Neural progenitor cell (in vitro differentiated cells): ENCODE measurements around the gene MBIP. TPM values are rescaled to one million over a fixed set of nuclear protein-coding genes. Genes with fewer than 3 reads are reported as not detected.
"Not testable (repeated sequence)": the region's sequence is repeated elsewhere in the genome, so short reads cannot be mapped to it uniquely, and the experiment has no call there.

Source experiments
- DNase-seq: peaks from one replicate; pipeline ENCODE4 v3.0.0-alpha.2; 2016; ENCODE audit warnings: low spot score
- H2AFZ ChIP-seq: fragments of 200-600 bp; sonication (generic); replicated peaks from 2 replicates; pipeline ENCODE4 v1.6.1; 2016; ENCODE audit warnings: antibody characterized with exemption
- H3F3A ChIP-seq: fragments of 200-600 bp; sonication (generic); 2 replicates; pipeline ENCODE4 v1.6.1; 2016; ENCODE audit warnings: antibody characterized with exemption, low read depth
- H3K27ac ChIP-seq: fragments of 200-600 bp; sonication (generic); 2 replicates; pipeline ENCODE4 v1.5.1; 2016; ENCODE audit warnings: mild to moderate bottlenecking
- H3K27me3 ChIP-seq: fragments of 200-600 bp; sonication (generic); 2 replicates; pipeline ENCODE4 v1.6.1; 2016; ENCODE audit warnings: mild to moderate bottlenecking, moderate library complexity
- H3K36me3 ChIP-seq: fragments of 200-600 bp; sonication (generic); 2 replicates; pipeline ENCODE4 v1.5.1; 2016
- H3K4me1 ChIP-seq: fragments of 200-600 bp; sonication (generic); 2 replicates; pipeline ENCODE4 v1.6.1; 2016; ENCODE audit warnings: mixed run types
- H3K4me2 ChIP-seq: fragments of 200-600 bp; sonication (generic); 2 replicates; pipeline ENCODE4 v1.6.1; 2016
- H3K4me3 ChIP-seq: fragments of 200-600 bp; sonication (generic); 2 replicates; pipeline ENCODE4 v1.5.1; 2016
- H3K79me2 ChIP-seq: fragments of 200-600 bp; sonication (generic); 2 replicates; pipeline ENCODE4 v1.6.1; 2016; ENCODE audit warnings: low read depth
- H3K9ac ChIP-seq: fragments of 200-600 bp; sonication (generic); 2 replicates; pipeline ENCODE4 v1.6.1; 2016
- H3K9me3 ChIP-seq: fragments of 200-600 bp; sonication (generic); 2 replicates; pipeline ENCODE4 v1.5.1; 2016; ENCODE audit warnings: low read depth
- H4K20me1 ChIP-seq: fragments of 200-600 bp; sonication (generic); 2 replicates; pipeline ENCODE4 v1.6.1; 2016; ENCODE audit warnings: low read depth
- H3K27ac Mint-ChIP-seq: 3 replicates; pipeline ENCODE4 v1.8.0; 2021; ENCODE audit warnings: mixed read lengths
- H3K27me3 Mint-ChIP-seq: 2 replicates; pipeline ENCODE4 v1.8.0; 2022; ENCODE audit warnings: low read depth, mild to moderate bottlenecking, inconsistent platforms, moderate library complexity, mixed read lengths; ENCODE audit not compliant: insufficient read depth
- H3K36me3 Mint-ChIP-seq: 3 replicates; pipeline ENCODE4 v1.8.0; 2021; ENCODE audit warnings: mixed read lengths
- H3K4me1 Mint-ChIP-seq: 3 replicates; pipeline ENCODE4 v1.8.0; 2021; ENCODE audit warnings: mixed read lengths
- H3K4me3 Mint-ChIP-seq: 3 replicates; pipeline ENCODE4 v1.8.0; 2021; ENCODE audit warnings: mild to moderate bottlenecking, moderate library complexity, mixed read lengths
- H3K9me3 Mint-ChIP-seq: 3 replicates; pipeline ENCODE4 v1.8.0; 2020; ENCODE audit warnings: mixed read lengths
- EZH2 ChIP-seq: fragments of 200-600 bp; sonication (generic); IDR thresholded peaks from 2 replicates; pipeline ENCODE4 v1.6.1; 2017; ENCODE audit warnings: antibody characterized with exemption, mild to moderate bottlenecking, moderate library complexity
- EZH2phosphoT487 ChIP-seq: fragments of 200-600 bp; sonication (generic); IDR thresholded peaks from 2 replicates; pipeline ENCODE4 v1.6.1; 2017; ENCODE audit warnings: antibody characterized with exemption
- total RNA-seq: library from RNA; depleted of rRNA; stranded (reverse); fragments of >200 nt; gene quantifications from 2 replicates; pipeline ENCODE4 v1.2.3, GENCODE V29; 2015; ENCODE audit warnings: low replicate concordance
- TF ChIP-seq, protein P1 (sequence below): fragments of 200-600 bp; sonication (generic); IDR thresholded peaks from 2 replicates; pipeline ENCODE4 v1.5.1; 2017; ENCODE audit warnings: antibody characterized with exemption, mild to moderate bottlenecking

Gene MBIP
- total RNA-seq, 1 donor from 2014 or later, result 49.7 TPM

DNA sequence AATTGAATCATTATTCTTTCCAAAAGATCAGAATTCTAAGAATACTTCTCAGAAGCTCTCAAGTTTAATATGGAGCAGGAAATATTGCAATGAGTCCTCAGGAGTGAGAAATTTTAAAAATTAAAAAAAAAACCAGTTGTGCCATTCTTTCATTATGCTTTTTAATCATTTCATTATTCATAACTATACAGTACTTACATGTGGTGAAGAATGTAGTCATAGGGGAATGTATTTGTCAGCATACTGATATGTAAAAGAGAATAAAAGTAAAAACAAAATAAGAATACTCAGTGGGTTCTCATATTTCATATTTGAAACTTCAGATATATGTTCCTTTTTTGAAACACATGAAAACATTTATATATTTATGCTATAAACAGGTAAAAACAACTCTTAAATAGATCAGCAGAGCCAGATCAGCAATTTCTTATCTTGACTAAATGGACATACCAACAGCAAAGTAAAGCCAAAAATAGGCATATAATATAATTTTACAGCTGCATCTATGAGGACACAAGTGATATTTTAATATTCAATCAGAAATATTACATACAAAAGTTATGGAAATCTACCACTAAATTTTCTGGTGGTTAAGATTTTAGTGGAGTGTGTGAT, 19.9 kb upstream of the MBIP start:
- H3K9ac ChIP-seq, result no peak overlapping the region
- H3K27me3 Mint-ChIP-seq, result peaks cover 2% of the 10 kb centered on the region
- H3K4me1 Mint-ChIP-seq, result peaks cover 2% of the 10 kb centered on the region
- H3K9me3 Mint-ChIP-seq, result no peaks in the 10 kb centered on the region
- H3K27me3 ChIP-seq, result no peaks in the 10 kb centered on the region
- no peak overlapping the region for H2AFZ ChIP-seq
- no peaks in the 10 kb centered on the region for H3K36me3 ChIP-seq
- H3K4me1 ChIP-seq, result peaks cover 6% of the 10 kb centered on the region
- TF ChIP-seq EZH2 (no peak), EZH2phosphoT487 (no peak)
- TF ChIP-seq, protein P1, sequence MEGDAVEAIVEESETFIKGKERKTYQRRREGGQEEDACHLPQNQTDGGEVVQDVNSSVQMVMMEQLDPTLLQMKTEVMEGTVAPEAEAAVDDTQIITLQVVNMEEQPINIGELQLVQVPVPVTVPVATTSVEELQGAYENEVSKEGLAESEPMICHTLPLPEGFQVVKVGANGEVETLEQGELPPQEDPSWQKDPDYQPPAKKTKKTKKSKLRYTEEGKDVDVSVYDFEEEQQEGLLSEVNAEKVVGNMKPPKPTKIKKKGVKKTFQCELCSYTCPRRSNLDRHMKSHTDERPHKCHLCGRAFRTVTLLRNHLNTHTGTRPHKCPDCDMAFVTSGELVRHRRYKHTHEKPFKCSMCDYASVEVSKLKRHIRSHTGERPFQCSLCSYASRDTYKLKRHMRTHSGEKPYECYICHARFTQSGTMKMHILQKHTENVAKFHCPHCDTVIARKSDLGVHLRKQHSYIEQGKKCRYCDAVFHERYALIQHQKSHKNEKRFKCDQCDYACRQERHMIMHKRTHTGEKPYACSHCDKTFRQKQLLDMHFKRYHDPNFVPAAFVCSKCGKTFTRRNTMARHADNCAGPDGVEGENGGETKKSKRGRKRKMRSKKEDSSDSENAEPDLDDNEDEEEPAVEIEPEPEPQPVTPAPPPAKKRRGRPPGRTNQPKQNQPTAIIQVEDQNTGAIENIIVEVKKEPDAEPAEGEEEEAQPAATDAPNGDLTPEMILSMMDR, result no peak
- H4K20me1 ChIP-seq, result no peaks in the 10 kb centered on the region
- no peak overlapping the region for H3K27ac ChIP-seq
- H3K79me2 ChIP-seq, result no peaks in the 10 kb centered on the region
- H3K4me2 ChIP-seq, result no peak overlapping the region
- H3K9me3 ChIP-seq, result no peaks in the 10 kb centered on the region
- DNase-seq, result no peak
- no peak overlapping the region for H3K4me3 Mint-ChIP-seq
- no peak overlapping the region for H3K27ac Mint-ChIP-seq
- H3K4me3 ChIP-seq, result no peak overlapping the region
- H3F3A ChIP-seq, result no peaks in the 10 kb centered on the region
- no peaks in the 10 kb centered on the region for H3K36me3 Mint-ChIP-seq

GRCh38 chr14:36339816-36340215, 19.4 kb upstream of the MBIP start:
- H3K36me3 Mint-ChIP-seq, result no peaks in the 10 kb centered on the region
- no peaks in the 10 kb centered on the region for H3K4me1 ChIP-seq
- H3K4me3 Mint-ChIP-seq, result no peak overlapping the region
- no peaks in the 10 kb centered on the region for H3K27me3 ChIP-seq
- no peaks in the 10 kb centered on the region for H3K79me2 ChIP-seq
- H3K4me3 ChIP-seq, result no peak overlapping the region
- H2AFZ ChIP-seq, result no peak overlapping the region
- H3K4me2 ChIP-seq, result no peak overlapping the region
- H3K27me3 Mint-ChIP-seq, result peaks cover 2% of the 10 kb centered on the region
- no peaks in the 10 kb centered on the region for H3K4me1 Mint-ChIP-seq
- no peaks in the 10 kb centered on the region for H3K9me3 ChIP-seq
- no peaks in the 10 kb centered on the region for H3K9me3 Mint-ChIP-seq
- H3K36me3 ChIP-seq, result no peaks in the 10 kb centered on the region
- H3F3A ChIP-seq, result no peaks in the 10 kb centered on the region
- H3K9ac ChIP-seq, result no peak overlapping the region
- DNase-seq, result no peak
- H3K27ac ChIP-seq, result no peak overlapping the region
- no peaks in the 10 kb centered on the region for H4K20me1 ChIP-seq
- no peak overlapping the region for H3K27ac Mint-ChIP-seq
- TF ChIP-seq EZH2, result no peak
- TF ChIP-seq, protein P1, result no peak
- no peak for TF ChIP-seq EZH2phosphoT487

DNA sequence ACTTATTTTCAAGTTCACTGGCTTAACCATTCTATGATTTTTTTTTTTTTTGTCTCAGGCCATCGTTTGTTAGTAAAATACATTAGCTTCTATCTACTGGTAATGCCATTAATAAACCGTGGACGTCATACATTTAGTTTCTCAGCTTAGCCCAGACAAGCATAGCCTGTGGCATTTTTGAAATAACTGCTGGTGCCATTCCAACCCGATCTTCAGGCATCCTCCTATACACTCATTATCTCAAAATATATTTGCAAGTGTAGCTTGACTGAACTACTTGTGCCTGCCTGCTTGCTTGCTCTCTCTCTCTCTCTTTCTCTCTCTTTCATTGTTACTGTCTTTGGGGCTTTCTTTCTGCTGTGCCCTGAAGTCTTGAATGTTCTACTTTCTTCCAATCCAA, 12.7 kb upstream of the MBIP start:
- H3K36me3 ChIP-seq, result no peaks in the 10 kb centered on the region
- peaks cover 4% of the 10 kb centered on the region for H3K4me1 ChIP-seq
- no peak overlapping the region for H3K27ac ChIP-seq
- no peak for DNase-seq
- no peaks in the 10 kb centered on the region for H3F3A ChIP-seq
- no peak overlapping the region for H3K27ac Mint-ChIP-seq
- H3K36me3 Mint-ChIP-seq, result no peaks in the 10 kb centered on the region
- H3K9me3 Mint-ChIP-seq, result no peaks in the 10 kb centered on the region
- H3K4me3 ChIP-seq, result no peak overlapping the region
- H2AFZ ChIP-seq, result no peak overlapping the region
- no peaks in the 10 kb centered on the region for H3K27me3 Mint-ChIP-seq
- H3K4me2 ChIP-seq, result no peak overlapping the region
- TF ChIP-seq EZH2, result no peak
- TF ChIP-seq, protein P1, result no peak
- TF ChIP-seq EZH2phosphoT487, result no peak
- no peak overlapping the region for H3K9ac ChIP-seq
- no peaks in the 10 kb centered on the region for H3K4me1 Mint-ChIP-seq
- H3K9me3 ChIP-seq, result no peaks in the 10 kb centered on the region
- H3K4me3 Mint-ChIP-seq, result no peak overlapping the region
- H4K20me1 ChIP-seq, result no peaks in the 10 kb centered on the region
- peaks cover 10% of the 10 kb centered on the region for H3K27me3 ChIP-seq
- H3K79me2 ChIP-seq, result no peaks in the 10 kb centered on the region

DNA sequence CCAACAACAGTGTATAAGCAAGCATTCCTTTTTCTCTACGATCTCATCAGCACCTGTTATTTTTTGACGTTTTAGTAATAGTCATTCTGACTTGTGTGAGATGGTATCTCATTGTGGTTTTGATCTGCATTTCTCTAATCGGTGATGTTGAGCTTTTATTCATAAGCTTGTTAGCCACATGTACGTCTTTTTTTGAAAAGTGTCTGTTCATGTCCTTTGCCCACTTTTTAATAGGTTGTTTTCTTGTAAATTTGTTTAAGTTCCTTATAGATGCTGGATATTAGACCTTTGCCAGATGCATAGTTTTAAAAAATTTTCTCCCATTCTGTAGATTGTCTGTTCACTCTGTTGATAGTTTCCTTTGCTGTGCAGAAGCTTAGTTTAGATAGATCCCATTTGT, 7.1 kb upstream of the MBIP start:
- H3K79me2 ChIP-seq, H4K20me1 ChIP-seq, H3F3A ChIP-seq, H3K4me1 Mint-ChIP-seq, H3K4me3 Mint-ChIP-seq, H3K4me1 ChIP-seq, H3K27ac Mint-ChIP-seq, H3K9me3 Mint-ChIP-seq, H3K27ac ChIP-seq, H3K4me3 ChIP-seq, H3K36me3 Mint-ChIP-seq, H2AFZ ChIP-seq, H3K9ac ChIP-seq, H3K36me3 ChIP-seq, H3K27me3 Mint-ChIP-seq, H3K9me3 ChIP-seq, DNase-seq, H3K4me2 ChIP-seq: not testable (repeated sequence)
- peaks cover 20% of the 10 kb centered on the region for H3K27me3 ChIP-seq
